Measurements from ENCODE around the gene KRT85.

GRCh38 chr12:52413782-52414345 lies 46.6 kb upstream of the KRT85 start:
- TF ChIP-seq, protein P1, sequence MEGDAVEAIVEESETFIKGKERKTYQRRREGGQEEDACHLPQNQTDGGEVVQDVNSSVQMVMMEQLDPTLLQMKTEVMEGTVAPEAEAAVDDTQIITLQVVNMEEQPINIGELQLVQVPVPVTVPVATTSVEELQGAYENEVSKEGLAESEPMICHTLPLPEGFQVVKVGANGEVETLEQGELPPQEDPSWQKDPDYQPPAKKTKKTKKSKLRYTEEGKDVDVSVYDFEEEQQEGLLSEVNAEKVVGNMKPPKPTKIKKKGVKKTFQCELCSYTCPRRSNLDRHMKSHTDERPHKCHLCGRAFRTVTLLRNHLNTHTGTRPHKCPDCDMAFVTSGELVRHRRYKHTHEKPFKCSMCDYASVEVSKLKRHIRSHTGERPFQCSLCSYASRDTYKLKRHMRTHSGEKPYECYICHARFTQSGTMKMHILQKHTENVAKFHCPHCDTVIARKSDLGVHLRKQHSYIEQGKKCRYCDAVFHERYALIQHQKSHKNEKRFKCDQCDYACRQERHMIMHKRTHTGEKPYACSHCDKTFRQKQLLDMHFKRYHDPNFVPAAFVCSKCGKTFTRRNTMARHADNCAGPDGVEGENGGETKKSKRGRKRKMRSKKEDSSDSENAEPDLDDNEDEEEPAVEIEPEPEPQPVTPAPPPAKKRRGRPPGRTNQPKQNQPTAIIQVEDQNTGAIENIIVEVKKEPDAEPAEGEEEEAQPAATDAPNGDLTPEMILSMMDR (IDR thresholded peaks at IDR 0.05), result no peak
- no peak for TF ChIP-seq EZH2 (IDR thresholded peaks at IDR 0.05; ENCODE audit: borderline replicate concordance, insufficient read depth, low read depth, low read length, poor library complexity, severe bottlenecking)

Measured in B cell (primary cell).